Measurements from ENCODE around the gene SH3BP4. TPM values are rescaled to one million over a fixed set of nuclear protein-coding genes. Genes with fewer than 3 reads are reported as not detected.

The SH3BP4 gene
- total and polyA plus RNA-seq, 8 donors: 24.1 to 35.0 (median 28.6) TPM

GRCh38 chr2:235082578-235083338 is 130.9 kb downstream of the SH3BP4 start:
- Histone ChIP-seq H3K27ac (no peak overlapping the region), H3K27me3 (no peaks in the 10 kb centered on the region), H3K36me3 (no peaks in the 10 kb centered on the region), H3K4me1 (peaks cover under 1 to 1% of the 10 kb centered on the region in 2 donors), H3K9me3 (peaks cover 0 to 6% of the 10 kb centered on the region in 2 donors), H3K4me3 (no peak overlapping the region)
- DNase-seq (no peak), ATAC-seq (no peak)
- intact Hi-C loops (cut with DNase I): no loop called here
- TF ChIP-seq CTCF (IDR thresholded peaks at IDR 0.05): no peak

GRCh38 chr2:235083822-235084221 is 132.0 kb downstream of the SH3BP4 start:
- Histone ChIP-seq H3K27ac (no peak overlapping the region), H3K27me3 (no peaks in the 10 kb centered on the region), H3K9me3 (peaks cover 0 to 6% of the 10 kb centered on the region in 2 donors), H3K4me1 (peaks cover 2 to 10% of the 10 kb centered on the region in 2 donors), H3K4me3 (no peak overlapping the region), H3K36me3 (no peaks in the 10 kb centered on the region)
- DNase-seq (no peak), ATAC-seq (no peak)
- intact Hi-C loops (cut with DNase I): no loop called here
- TF ChIP-seq CTCF (IDR thresholded peaks at IDR 0.05): no peak

- H3K27ac ChIP-seq: no peak overlapping the region
- TF ChIP-seq CTCF (IDR thresholded peaks at IDR 0.05): no peak
- H3K4me3 ChIP-seq: no peak overlapping the region
- H3K4me1 ChIP-seq: peaks cover 2 to 10% of the 10 kb centered on the region in 2 donors
- peaks cover 0 to 6% of the 10 kb centered on the region in 2 donors for H3K9me3 ChIP-seq
- ATAC-seq: no peak
- DNase-seq: no peak
- no peaks in the 10 kb centered on the region for H3K27me3 ChIP-seq
- H3K36me3 ChIP-seq: no peaks in the 10 kb centered on the region
- intact Hi-C loops (cut with DNase I): no loop called here
These were observed 132.6 kb downstream of the SH3BP4 start for GRCh38 chr2:235084424-235084823.

GRCh38 chr2:235085476-235085875 is 133.7 kb downstream of the SH3BP4 start:
- no peak overlapping the region for H3K27ac ChIP-seq
- H3K4me3 ChIP-seq: no peak overlapping the region
- H3K27me3 ChIP-seq: no peaks in the 10 kb centered on the region
- peaks cover 2 to 10% of the 10 kb centered on the region in 2 donors for H3K4me1 ChIP-seq
- intact Hi-C loops (cut with DNase I): no loop called here
- no peak for DNase-seq
- H3K36me3 ChIP-seq: no peaks in the 10 kb centered on the region
- peaks cover 0 to 6% of the 10 kb centered on the region in 2 donors for H3K9me3 ChIP-seq
- TF ChIP-seq CTCF (IDR thresholded peaks at IDR 0.05): no peak
- ATAC-seq: no peak

GRCh38 chr2:235086481-235087184 is 134.8 kb downstream of the SH3BP4 start:
- Histone ChIP-seq H3K36me3 (no peaks in the 10 kb centered on the region), H3K9me3 (peaks cover 0 to 6% of the 10 kb centered on the region in 2 donors), H3K4me3 (no peak overlapping the region), H3K4me1 (peaks cover 2 to 10% of the 10 kb centered on the region in 2 donors), H3K27ac (no peak overlapping the region), H3K27me3 (no peaks in the 10 kb centered on the region)
- ATAC-seq (no peak), DNase-seq (no peak)
- TF ChIP-seq CTCF (IDR thresholded peaks at IDR 0.05): no peak
- intact Hi-C loops (cut with DNase I): no loop called here
